GM12865 (cell line): ENCODE data around the gene SNX32.

Source experiments
- DNase-seq: peaks from one replicate; pipeline ENCODE4 v3.0.0; 2010; ENCODE audit warnings: low read depth
- H3K4me3 ChIP-seq: 2 replicates; pipeline ENCODE4 v1.5.1; 2011; ENCODE audit warnings: mild to moderate bottlenecking, low read depth, low read length, control low read depth
- TF ChIP-seq, protein P1 (sequence below): IDR thresholded peaks from 2 replicates; pipeline ENCODE4 v1.5.1; 2011; ENCODE audit warnings: low read length, control low read depth, low read depth, inconsistent platforms; ENCODE audit not compliant: insufficient read depth; ENCODE audit errors: missing control alignments

Gene SNX32

DNA sequence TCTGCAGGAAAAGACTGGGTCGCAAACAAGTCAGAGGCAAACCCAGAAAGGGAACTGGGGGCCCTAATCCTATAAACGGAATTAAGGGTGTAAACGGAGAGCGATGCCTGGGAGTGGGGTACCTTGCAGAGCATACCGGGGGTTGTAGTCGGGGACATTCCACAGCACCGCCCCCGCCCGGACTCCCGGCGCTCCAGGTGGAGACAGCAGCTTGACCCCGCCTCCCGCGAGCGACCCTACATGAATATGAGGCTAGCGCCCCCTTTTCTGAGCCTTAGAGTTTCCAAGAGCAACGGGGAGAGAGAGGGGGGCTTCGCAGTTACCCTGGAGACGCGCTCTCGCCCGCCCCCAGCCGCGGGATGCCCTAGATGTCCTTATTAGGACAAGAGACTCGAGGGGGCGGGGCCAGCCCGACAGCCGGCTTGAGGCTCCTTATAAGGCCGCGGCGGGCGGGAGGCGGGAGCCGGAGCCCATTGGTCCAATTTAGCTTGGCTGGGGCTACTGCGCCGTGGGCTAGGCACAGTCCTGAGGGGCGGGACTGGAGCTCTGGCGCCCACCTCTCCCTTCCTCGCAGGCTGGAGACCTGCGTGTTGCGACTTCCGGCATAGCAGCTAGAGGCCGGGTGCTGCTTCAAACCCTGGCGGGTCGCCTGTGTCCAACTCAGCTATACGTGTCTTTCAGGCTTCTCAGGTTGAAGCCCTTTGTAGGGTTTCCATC, 25.5 kb downstream of the SNX32 start:
- DNase-seq, result peak; percentile 100
- TF ChIP-seq, protein P1, sequence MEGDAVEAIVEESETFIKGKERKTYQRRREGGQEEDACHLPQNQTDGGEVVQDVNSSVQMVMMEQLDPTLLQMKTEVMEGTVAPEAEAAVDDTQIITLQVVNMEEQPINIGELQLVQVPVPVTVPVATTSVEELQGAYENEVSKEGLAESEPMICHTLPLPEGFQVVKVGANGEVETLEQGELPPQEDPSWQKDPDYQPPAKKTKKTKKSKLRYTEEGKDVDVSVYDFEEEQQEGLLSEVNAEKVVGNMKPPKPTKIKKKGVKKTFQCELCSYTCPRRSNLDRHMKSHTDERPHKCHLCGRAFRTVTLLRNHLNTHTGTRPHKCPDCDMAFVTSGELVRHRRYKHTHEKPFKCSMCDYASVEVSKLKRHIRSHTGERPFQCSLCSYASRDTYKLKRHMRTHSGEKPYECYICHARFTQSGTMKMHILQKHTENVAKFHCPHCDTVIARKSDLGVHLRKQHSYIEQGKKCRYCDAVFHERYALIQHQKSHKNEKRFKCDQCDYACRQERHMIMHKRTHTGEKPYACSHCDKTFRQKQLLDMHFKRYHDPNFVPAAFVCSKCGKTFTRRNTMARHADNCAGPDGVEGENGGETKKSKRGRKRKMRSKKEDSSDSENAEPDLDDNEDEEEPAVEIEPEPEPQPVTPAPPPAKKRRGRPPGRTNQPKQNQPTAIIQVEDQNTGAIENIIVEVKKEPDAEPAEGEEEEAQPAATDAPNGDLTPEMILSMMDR, result no peak
- peak overlapping the region; percentile 69 for H3K4me3 ChIP-seq

DNA sequence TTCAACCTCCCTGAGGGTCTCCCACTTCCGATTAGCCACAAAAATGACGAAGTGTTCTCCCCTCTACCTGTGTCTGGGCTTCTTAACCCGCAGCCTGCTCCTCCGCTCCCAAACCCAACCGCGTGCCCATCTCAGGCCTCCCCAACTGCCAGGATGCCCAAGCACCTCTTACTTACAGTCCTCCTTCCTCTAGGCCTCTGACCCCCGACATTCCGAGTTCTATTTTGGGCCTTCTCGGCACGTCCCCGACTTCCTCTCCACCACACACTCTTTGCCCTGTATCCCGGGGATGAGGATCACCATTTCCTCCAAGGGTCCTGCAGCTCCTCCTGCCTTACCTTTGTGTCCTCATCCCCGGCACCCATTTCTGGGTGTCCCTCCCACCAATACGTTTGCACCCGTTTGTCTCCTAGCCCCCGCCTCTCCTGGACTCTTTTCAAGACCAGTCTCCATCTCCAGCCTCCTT, 26.1 kb downstream of the SNX32 start:
- peak overlapping the region; percentile 68 for H3K4me3 ChIP-seq
- TF ChIP-seq, protein P1, result no peak
- DNase-seq, result no peak

DNA sequence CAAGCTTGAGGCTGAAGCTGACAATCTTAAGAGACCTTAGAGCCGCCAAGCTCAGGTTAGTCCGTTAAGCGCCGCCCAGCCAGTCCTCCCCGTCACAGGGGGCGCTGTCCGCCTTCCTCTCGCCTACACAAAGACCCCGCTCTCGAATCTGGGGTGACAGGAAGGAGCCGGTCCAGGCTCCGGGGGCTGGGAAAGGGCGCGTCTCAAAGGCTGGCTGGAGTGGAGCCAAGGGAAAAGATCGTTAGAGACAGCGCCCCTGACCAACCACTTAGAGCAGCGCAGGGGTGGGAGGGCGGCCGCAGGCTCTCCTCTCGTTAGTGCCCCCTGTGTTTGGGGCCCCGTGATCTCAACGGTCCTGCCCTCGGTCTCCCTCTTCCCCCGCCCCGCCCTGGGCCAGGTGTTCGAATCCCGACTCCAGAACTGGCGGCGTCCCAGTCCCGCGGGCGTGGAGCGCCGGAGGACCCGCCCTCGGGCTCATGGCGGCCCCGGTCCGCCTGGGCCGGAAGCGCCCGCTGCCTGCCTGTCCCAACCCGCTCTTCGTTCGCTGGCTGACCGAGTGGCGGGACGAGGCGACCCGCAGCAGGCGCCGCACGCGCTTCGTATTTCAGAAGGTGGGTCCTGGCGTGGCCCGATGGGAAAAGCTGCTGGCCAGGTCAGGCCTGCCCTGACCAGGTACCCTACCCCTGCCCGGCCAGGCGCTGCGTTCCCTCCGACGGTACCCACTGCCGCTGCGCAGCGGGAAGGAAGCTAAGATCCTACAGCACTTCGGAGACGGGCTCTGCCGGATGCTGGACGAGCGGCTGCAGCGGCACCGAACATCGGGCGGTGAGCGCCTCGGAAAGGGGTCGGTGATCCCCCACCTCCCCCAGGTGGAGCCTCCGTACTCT, 26.8 kb downstream of the SNX32 start, which contains the start of gene MUS81:
Gene MUS81 (plus strand): TSS at position 156 of the 887 bp plus-strand sequence. CDS start 321 bp downstream, at position 477.
- TF ChIP-seq, protein P1, result peak; percentile 81
- DNase-seq, result peak; percentile 99
- peak within 1 kb of the TSS; percentile 69 for H3K4me3 ChIP-seq

DNA sequence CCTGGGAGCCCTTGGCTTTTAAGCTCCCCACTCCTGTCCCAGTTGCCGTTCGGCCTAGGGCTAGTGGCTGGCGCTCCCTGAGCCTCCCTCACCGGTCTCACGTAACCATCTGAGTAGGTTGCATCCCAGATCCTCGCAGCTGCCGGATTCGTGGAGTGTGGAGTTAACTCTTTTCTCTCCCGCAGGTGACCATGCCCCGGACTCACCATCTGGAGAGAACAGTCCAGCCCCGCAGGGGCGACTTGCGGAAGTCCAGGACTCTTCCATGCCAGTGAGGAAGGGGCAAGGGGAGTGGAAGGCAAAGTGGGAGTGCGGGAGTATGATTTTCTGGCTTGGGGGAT, 27.4 kb downstream of the SNX32 start:
- DNase-seq, result no peak
- H3K4me3 ChIP-seq, result peak overlapping the region; percentile 68
- TF ChIP-seq, protein P1, result no peak

DNA sequence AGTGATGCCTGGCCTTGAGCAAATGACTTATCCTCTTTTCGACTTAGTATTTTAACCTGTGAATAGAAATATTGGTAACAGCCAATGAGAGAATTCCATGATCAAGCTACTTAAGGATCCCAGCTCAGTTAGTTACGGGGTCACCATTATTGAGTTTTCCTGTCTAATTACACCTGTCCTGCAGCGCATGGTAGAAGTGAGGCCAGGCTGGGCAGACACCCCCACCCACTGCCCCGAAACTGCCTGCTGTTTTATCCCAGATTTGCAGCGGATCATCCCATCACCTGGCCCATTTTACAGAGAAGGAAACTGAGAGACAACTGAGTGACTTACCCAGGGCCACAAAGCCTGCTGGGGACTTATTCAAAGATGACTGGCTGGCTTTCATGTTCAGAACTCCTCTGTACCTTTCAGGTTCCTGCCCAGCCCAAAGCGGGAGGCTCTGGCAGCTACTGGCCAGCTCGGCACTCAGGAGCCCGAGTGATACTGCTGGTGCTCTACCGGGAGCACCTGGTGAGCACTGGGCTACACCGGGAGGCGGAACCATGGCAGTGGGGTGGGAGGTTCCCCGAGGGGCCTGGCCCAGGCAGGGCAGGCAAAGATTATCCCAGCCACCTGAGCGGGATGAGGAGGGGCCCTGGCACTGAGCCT, 27.9 kb downstream of the SNX32 start:
- peak; percentile 6 for DNase-seq
- TF ChIP-seq, protein P1, result no peak
- peak overlapping the region; percentile 68 for H3K4me3 ChIP-seq

DNA sequence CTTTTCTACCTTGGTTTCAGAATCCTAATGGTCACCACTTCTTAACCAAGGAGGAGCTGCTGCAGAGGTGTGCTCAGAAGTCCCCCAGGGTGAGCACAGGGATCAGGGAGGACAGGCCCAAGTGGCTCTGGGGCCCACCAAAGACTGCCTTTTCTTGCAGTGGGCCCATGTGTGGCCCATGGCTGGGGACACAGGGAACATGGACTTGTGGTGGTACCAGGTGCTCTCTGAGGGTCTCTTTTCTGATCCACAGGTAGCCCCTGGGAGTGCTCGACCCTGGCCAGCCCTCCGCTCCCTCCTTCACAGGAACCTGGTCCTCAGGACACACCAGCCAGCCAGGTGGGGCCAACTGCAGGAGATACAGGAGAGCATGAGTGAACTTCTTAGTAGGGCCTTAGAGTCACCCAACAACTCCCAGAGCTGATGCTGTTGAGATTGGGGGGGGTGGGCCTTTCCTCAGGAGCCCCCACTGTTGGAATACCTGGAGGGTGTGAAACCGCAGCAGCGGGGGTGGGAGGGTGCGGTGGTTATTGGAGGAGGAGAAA, 28.5 kb downstream of the SNX32 start:
- H3K4me3 ChIP-seq, result no peak overlapping the region
- TF ChIP-seq, protein P1, result no peak
- peak; percentile 1 for DNase-seq
